GM18505 (cell line): ENCODE data around the gene PNKP.

Experiments
- ATAC-seq: cut with Tn5 transposase; IDR thresholded peaks from one replicate; pipeline ENCODE4 v1.9.1; 2021; ENCODE audit not compliant: unreplicated experiment
- POLR2A ChIP-seq: IDR thresholded peaks from 4 replicates; pipeline ENCODE4 v1.6.1; 2011; ENCODE audit warnings: borderline replicate concordance; ENCODE audit not compliant: insufficient read depth, insufficient read length; ENCODE audit errors: extremely low read depth

PNKP gene

DNA sequence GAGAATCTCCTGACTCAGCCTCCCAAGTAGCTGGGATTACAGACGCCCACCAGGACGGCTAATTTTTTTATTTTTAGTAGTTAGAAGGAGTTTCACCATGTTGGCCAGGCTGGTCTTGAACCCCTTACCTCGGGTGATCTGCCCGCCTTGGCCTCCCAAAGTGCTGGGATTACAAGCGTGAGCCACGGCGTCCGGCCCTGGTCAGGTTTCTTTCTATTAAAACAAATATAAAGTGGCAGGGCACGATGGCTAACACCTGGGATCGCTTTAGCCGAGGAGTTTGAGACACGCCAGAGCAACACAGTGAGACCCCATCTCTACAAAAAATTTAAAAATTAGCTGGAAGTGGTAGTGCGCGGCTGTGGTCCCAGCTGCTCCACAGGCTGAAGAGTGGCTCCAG is 50.8 kb downstream of the PNKP start:
- TF ChIP-seq POLR2A, result no peak
- ATAC-seq, result no peak

DNA sequence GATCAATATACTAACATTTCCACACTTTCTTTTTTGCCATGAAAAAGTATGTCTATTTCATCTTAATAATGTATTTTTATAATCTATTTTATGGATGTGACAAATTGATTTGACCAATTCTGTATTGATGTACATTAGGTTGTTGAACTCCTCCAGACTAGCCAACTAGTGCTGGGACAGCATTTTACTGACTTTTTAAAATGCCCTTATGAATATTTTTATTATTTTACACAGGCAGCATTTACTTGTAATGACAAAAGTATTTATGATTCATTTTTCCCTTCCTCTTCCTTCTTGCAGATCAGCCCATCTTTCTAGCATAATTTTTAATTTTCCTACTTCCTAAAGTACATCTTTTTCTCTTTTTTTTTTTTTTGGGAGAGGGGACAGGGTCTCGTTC is 53.4 kb downstream of the PNKP start:
- no peak for TF ChIP-seq POLR2A
- ATAC-seq, result no peak

DNA sequence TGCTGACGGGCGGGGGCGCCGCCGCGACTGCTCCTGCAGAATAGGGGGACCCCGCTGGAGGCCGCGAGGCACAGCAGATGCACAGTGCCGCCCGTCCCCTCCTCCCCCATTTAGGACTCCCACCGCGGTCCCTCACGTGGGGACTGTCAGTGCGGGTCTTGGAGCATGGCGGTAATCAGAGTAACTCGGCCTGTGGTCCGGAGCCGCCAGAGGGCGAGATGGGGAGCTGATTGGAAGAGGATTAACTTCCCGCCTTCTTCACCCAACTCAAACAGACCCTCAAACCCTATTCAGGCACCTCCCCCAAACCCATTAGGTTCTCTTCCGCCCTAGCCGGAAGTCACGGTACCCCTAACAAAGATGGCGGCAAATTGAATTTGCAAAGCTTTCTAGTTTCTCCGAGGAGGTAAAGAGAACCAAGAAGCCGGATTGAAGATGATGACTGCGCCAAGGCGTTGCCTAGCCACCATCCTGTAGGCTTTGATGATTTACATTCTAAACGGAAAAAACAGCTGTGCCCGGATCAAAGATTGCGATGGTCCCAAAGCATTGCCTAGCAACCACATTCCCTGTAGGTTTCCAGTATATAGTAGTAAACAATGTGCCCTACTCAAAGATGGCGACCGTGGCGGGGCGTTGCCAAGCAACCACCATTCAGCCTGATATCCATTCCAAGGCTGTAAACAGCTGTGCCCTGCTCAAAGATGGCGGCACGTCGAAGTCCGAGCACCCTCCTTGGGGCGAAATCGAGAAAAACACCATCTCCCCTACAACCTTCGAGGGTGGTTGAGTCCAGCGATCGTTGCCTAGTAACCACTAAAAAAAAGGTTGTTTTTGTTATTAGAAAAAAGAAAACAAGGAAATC is 54.1 kb downstream of the PNKP start, which contains the start of gene FUZ:
Gene FUZ (minus strand): TSS at position 296 of the 865 bp plus-strand sequence. CDS start 186 bp downstream, at position 110.
- peak; percentile 25 for TF ChIP-seq POLR2A
- peak; percentile 47 for ATAC-seq

DNA sequence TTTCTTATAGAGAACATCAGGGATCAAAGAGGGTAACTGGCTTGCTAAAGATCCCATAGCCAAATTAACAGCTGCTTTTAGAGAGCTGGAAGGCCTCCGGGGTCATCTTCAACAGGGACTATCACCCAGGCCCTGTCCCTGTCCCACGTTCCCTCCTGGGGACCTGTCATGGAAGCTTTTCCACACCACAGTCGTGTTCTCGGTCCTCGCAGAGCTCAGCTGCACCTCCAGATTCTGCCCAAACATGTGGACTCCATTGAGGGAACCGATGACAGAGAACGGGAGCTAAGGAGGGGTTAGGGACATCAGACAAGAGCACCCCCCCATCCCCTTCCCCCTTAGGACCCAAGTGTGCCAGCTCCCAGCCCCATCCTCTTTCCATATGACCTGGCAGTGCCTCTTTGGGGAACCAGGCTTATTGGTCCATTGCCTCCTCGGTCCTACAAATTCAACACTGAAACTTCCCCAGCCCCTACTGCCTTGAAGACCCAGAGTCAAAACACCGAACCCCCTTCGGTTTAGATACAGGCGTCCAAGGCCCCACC is 54.9 kb downstream of the PNKP start:
- TF ChIP-seq POLR2A, result no peak
- no peak for ATAC-seq

DNA sequence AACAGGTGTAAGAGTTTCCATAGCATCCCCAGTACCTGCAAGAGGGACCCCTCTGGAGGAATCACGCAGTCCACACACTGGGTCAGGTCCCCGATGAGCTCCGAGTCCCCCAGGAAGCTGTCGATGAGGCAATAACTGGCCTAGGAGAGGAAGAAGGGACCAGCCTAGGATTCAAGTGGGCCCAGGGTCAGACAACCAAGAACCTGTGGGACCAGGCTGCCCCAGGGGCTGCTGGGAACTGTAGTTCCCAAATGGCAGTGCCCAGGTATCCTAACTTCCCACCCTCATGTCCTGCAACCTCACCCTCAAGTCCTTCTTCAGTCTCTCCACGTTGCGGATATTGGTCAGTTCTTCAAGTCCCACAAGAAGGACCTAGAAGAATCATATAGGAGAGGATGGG is 56.0 kb downstream of the PNKP start:
- no peak for TF ChIP-seq POLR2A

More for the DNA sequence above, 56.0 kb downstream of the PNKP start:
- ATAC-seq, result no peak
